DMS 273 treated with DMSO at 0.1 percent for 48 hours (cell line): ENCODE results near the gene SOX9.

Experiments
- DNase-seq: peaks from one replicate; lab custom pipeline; 2025; lab: John Stamatoyannopoulos, UW

The SOX9 gene

DNA sequence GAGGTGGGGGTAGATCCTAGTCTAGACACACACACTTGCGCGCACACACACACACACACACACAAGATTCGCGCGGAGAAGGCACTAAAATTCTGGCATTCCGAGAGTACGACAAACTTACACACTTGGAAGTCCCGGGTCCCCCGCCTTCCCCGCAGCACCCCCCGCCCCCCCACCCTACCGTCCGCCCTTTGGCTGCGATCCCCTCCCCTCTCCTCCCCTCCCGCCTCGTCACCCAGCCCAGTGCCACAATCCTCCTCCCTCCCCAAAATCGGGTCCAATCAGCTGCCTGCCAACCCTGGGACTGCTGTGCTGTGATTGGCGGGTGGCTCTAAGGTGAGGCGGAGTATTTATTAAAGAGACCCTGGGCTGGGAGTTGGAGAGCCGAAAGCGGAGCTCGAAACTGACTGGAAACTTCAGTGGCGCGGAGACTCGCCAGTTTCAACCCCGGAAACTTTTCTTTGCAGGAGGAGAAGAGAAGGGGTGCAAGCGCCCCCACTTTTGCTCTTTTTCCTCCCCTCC, at the start of gene SOX9:
Gene SOX9 (plus strand): TSS at position 379 of the 522 bp plus-strand sequence. CDS start 372 bp downstream, outside the sequence.
- peak; percentile 95 for DNase-seq

DNA sequence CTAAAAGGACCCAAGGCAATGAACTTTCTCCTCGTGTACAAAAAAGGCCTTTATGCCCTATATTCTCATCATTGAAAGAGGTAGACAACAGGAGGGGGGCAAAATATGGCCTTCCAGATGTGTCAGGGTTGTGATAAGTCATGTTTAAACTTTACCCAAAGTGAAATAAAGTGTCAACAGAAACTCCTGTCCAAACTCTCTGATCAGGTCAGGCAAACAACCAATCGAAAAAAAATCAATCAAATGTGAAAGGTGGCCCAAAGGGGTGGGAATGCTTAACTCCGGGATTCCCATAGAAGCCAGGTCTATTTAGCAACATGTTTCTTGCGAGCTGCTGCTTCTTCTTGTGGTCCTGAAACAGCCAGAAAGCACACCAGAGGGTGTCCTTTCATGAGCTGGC, 49.5 kb upstream of the SOX9 start:
- DNase-seq = no peak

GRCh38 chr17:72075995-72076677, 44.7 kb upstream of the SOX9 start:
- DNase-seq = no peak

DNA sequence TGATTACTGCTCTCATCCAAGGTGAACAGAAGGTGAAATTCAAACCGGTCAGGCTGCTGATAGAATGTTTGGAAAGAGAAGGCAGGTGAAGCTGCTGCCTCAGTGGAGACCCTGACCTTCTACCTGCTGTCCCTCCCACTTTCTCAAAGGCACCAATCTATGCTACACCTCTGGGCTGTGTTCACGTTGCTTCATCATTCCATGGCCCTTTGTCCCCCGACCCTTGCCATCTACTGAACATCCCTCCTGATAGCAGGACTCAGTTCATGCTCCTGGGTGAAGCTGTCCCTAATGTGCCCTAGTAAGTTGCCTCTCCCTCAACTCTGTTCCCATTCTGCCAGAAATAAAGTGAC, 44.2 kb upstream of the SOX9 start:
- DNase-seq = no peak

DNA sequence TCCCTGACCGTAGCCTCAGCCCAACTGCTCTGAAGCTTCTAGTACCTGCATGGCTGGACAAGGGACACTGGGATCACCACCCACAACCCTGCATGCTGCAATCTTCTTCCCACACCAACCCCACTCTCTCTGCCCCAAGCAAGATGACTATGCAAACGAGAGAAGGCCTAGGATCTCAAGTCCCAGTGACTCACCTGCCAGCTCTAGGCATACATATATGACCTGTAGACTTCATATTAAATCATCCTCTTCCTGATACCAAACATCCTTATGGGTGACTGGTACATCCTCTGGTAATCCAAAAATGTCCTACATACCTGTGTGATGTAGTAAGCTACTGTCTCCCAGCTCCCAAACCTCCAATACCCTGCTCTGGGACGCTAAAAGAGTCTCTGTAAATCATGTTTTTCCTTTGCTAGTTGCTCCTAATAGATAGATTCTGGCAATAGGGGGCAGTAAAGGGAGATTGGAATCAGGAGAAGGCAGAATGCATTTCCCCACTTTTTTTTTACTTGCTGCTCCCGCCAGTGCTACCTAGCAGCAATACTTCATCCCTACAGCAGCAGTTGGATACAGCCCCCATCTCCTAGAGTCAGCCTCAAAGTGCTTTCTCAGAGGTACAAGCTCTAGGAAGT, 43.4 kb upstream of the SOX9 start:
- DNase-seq = no peak

GRCh38 chr17:72079700-72080099, 41.1 kb upstream of the SOX9 start:
- DNase-seq = no peak

DNA sequence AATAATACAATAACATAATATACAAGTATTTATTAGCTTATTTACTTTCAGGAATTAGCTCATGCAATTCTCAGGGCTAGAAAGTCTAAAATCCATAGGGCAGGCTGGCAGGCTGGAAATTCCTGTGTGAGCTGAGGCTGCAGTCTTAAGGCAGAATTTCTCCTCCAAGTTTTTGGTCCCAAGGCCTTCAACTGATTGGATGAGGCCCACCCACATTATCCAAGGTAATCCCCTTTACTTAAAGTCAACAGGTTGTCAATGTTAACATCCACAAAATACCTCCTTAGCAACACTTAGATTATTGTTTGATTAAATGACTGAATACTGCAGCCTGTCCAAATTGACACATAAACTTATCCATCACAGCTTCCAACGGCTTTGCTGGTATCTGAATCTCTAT, 32.9 kb upstream of the SOX9 start:
- no peak for DNase-seq

DNA sequence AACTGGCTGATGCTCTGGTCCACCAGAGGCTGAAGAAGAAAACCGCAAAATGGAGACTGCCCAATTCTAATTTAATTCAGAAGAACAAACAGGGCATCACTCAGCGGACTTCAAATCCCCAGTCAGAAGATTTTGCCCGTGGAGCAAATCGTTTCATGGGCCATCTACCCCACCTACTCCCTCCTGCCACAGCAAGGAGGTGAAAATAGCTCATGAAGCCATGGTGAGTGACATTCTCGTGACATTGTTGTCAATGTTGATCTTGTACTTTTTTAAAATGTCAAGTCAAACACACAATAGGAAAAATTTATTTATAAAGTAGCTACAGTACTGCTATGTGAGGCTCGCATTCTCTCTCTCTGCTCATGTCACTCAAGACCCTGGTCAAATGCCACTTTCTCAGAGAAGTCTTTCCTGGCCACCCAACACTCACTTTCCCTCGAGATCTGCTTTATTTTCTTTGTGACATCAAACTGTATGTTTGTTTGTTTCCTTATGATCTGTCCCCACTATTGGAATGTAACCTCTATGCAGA, 31.3 kb upstream of the SOX9 start:
- no peak for DNase-seq

- no peak for DNase-seq
Observed at GRCh38 chr17:72090108-72090507, 30.7 kb upstream of the SOX9 start.

- no peak for DNase-seq
Observed at GRCh38 chr17:72092710-72093322, 28.0 kb upstream of the SOX9 start.

DNA sequence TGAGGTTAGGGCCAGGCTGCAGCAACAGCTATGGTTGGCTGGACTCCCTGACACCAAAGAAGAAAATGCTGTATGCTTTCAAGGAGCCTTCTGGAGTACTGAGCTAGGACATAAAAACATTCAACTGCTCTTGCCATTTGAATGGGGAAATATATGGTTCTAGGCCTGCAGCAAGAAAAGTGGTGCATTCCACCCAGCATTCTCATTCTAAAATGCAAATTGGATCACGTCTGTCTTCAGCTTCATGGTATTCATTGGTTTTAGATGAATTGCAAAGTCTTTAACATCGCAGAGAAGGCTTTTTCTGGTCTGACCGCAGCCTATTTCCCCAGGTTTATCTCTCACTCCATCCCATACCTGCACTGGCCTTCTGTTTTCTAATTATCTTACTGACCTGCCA, 27.1 kb upstream of the SOX9 start:
- no peak for DNase-seq

DNA sequence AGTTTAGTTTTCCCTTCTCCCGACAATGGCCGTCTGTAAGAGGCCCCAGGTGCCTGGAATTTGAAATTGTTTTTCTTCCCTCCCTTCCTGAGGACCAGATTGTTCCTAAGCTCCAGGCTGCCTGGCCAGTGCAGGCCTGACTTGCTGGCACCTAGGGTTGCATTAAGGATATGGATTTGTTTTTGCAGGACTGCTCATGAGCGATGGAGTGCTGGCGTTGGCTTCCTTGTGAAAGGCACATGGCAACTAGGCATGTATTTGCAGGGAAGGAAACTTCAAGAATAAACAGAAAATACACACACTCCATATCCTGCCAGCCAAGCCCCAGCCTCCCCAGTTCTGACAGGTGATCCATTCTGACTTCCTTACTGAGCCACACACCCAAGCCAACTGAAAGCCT, 25.5 kb upstream of the SOX9 start:
- no peak for DNase-seq

- DNase-seq = no peak
Observed at GRCh38 chr17:72097144-72097543, 23.7 kb upstream of the SOX9 start.

DNA sequence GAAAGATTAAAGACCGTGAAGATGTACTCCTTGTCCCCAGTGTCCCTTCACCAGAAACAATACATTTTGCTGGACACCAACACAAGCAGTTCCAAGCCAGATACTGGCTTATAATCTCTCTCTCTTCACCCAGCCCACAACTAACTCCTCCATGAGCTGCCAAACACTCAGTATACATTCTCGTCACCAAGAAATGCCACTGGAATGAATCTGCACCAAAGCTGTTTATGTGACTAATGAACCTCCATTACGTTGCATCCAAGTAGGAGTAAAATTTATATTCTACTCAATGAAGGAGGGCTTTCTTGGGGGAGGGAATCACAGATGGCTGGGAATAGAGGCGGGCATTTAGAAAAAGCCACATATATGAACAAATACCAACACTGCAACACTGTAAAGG, 20.9 kb upstream of the SOX9 start:
- no peak for DNase-seq

DNA sequence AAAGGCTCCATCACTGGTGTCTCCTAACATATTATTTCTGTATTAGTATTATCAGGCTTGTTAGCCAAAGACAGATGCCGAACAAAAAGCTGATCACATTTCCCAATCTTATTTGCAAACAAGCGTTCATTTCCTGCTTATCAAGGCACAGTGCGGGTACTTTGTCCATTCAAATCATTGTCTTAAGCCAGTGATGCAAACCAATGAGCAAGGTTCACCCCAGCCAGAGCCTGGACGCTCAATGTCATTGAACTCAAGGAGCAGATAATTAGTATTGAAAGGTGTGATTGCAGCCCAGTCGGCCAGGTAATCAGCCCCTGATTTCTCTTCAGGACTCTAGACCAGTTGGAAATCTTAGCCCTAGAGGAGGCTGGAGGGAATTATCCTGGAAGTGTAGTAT, 20.4 kb upstream of the SOX9 start:
- DNase-seq = no peak

DNA sequence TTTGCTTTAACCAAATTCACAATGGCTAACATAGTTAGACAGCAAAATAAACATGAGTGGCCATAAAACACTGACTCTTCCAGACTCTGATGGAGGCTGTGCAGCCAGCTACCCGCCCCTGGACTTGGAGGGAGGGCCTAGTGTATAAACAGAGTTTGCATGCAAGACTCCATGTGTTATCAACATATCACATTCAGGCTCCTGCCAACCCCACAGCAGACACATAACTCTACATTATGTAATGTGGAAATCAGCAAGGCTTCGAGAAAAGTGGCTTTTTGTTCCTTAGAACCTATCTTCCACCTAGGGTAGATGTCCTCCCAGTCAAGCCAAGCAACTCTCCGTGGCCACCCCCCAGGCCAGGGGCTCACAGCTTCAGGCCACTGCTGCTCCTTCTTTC, 19.3 kb upstream of the SOX9 start:
- no peak for DNase-seq

GRCh38 chr17:72102366-72102765, 18.5 kb upstream of the SOX9 start:
- no peak for DNase-seq

GRCh38 chr17:72104164-72104862, 16.5 kb upstream of the SOX9 start:
- DNase-seq = no peak

DNA sequence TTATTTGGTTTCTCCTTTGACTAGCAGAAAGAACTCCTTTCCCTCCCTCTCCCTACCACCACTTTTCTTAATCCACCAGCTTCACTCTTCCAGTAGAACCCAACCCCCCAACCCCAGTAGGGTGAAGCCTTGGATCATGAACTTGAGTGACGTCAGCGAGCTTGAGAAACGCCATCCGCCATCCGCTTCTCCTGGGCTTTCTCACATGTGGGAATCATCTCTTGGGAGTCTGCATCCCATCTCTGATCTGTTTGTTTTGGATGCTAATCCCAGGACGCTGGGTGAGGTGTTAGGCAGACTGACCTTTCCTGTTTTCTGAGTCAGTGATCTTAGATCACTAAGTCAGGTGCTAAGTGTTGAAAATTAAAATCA, 16.0 kb upstream of the SOX9 start:
- no peak for DNase-seq

DNA sequence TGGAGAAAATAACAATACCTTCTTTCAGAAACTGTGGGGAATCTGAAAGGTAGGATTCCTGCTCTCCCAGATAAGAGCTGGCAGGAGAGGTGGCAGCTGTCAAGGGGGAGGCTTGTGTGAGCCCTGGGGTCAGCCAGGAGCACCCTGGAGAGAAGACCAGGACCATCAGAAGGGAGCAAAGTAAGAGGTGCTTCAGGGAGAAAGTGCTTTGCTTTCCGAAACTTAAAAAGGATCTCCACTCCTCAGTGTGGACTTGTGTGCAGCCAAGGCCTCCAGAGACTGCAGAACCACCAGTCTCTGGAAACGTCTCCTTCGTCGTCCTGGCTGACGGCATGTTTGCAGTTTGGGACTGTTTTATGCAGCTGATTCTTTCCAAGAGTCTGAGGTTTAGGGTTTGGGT, 13.7 kb upstream of the SOX9 start:
- no peak for DNase-seq

DNA sequence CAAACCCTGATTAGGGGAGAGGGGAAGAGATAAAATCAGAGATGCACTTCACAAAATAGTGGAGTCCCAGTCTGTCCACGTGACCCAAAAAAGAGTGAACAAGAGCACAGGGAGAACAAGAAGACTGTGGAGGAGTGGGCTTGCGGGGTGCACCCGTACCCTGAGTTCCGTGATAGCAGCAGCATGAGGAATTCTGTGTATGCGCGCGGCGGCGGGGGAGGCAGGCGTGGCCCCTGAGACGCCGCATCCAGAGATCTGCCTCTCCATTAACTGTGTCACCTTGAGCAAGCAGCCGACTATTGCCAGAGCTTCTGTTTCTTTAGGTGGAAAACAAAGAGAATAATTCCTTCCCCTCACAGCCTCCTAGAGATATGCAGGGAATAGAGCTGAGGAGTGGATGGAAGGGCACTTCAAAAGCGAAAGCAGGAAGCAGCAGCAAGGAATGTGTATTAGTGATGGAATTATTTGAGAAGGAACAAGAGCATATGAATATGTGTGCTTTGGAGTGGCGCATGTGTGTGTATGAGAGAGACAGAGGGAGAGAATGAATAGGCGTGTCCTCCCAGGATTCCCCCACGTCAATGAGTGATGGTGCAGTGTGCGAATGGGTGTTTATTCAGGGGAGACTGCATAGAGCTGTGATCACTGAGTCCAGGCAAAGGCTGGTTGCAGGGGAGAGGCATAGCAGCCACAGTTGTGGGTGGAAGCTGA, 10.4 kb upstream of the SOX9 start:
- DNase-seq = no peak

GRCh38 chr17:72110942-72111318, 9.9 kb upstream of the SOX9 start:
- DNase-seq = no peak
